ENCODE measurements around the gene MTMR6.

Gene MTMR6

DNA sequence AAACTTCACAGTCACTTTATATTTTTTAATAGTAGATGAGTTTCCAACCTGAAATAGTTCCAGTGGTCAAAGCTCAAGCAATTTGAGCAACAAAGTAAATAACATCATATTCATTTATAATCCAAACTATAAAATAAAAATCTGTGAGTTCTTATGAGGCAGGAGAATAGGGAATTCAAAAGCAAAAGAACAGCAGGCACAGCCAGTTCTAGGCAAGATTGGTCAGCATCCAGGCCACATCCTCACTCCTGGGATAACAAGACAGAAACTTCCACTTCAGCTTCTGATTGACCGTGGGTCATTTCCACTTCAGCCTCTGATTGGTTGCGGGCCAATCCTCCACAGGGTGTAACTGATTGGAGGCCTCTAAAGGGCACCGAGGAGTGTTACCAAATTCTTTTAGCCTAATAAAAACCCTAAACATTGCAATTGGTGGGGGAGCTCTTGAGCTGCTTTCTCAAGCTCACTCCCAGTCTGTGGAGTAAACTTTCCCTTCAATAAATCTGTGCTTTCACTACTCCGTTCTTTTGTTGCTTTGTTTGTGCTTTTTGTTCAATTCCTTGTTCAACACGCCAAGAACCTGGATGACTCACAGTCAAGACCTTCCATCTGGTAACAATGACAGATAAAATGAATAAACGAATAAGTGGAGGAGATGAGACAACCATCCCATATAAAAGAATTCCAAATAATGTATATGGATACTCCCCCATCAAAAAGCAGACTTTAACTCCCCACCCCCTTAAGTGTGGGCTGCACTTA, 72.6 kb downstream of the MTMR6 start:
- no peak for DNase-seq

DNA sequence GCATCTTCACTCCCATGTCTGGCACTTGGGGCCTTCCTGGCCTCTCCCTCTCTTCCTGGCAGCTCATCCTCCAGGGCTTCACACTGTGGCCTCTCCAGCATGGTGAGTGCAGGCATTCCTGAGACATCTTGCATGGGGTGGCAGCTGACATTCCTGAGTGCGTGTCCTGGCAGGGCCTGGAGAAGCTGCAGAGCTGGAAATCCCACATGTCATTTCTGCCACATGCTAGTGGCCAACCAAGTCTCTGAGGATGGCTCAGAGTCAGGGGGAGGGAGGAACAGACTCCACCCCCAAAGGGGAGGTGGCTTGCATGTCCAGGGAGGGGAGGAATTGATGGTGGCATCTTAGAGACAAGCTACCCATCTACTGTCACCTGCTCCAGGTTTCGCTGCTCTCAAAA, 73.6 kb downstream of the MTMR6 start:
- no peak for DNase-seq

DNA sequence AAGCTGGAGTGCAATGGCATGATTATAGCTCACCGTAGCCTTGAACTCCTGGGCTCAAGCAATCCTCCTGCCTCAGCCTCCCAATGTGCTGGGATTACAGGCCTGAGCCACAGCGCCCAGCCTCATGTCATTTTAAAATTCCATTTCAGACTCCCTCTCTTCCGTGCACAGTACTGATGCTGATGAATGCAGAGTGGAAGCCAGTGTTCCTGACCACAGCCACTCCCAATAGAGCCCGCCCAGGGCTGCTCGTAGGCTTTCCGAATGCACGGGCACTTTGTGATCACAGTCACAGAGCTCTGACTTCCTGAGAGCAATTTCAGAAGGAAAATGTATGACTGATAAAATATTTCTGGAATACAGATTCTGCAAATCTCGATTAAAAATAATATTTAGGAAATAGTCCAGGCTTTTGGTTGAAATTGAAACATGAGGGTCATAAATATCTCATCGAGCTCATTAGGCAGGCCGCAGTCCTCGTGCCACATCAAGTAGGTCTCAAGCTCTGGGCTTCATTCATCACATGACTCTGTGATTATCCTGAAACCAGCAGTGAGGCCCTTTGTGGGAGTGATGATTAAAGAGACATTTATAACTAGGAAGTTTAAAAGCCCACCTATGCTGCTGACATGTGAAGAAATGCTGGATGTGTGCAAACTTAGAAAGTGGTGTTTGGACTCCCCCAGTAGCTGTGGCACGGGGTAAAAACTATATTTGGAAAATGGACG, 76.3 kb downstream of the MTMR6 start:
- no peak for DNase-seq

DNA sequence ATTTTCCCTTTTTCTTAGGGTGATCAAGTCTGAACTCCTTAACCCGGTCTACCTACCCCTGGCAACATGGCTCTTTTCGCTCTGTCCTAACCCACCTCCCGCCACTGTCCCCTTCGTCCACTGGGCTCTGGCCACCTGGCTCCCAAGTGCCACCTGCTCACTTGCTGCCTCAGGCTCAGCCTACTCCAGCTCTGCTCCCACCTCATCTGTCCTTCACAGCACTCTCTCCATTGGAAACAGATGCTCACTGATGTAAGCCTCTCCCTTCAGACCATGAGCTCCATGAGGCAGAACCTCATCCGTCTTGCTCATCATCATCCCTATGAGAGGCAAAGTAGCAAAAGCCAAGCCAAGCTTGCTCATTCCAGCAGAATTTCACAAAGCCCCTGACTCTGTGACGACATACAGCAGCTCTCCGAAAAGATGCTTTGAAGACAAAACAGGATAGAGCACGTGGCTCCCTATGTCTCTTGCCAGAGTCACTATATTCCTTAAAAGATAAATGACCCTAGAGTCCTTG, 79.9 kb downstream of the MTMR6 start:
- no peak for DNase-seq

DNA sequence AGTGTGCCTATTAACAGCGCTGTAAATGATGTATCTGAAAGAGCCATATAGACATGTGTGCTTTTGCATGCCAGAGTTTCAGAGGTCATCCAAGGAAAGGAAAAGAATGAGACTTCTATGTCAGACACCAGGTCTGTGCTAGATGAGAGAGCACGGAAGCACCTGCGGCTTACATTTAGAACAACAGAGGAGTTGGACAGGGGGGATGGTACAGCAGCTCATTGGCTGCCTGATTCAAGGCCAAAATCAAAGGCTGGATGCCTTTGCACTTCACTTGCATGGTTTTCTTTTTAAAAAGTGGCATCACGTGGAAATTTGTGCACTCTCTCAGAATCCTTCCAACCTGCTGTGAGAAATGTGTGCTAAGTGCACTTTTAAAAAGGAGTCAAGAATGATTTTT, 82.4 kb downstream of the MTMR6 start:
- DNase-seq = no peak

DNA sequence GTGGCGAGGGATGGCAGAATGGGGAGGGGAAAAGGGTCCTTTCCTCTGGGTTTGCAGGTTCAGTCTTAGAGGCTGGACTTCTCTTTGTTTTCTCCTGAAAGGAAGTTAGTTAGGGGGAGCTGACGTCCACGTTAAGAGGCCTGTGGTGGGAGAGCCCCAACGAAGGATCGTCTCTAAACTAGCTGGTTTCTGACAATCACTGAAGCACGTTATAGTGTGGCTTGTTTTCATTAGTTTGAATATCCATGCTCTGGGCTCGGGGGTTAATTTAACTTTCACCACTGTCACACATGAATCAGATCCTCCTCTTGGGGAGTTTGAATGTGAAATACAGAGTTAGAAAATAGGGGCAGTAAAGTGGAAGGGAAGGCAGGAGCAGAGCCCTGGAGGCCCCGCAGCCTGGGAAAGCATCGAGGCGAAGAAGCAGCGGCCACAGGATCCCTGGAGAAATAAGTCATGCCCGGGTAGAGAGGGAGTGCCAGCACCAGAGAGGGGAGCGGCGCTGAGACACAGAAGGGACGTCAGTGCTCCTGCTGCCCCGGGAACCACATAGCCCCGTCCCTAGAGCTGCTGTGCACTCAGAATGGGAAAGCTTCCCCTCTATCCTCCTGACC, 84.1 kb downstream of the MTMR6 start:
- DNase-seq = no peak

DNA sequence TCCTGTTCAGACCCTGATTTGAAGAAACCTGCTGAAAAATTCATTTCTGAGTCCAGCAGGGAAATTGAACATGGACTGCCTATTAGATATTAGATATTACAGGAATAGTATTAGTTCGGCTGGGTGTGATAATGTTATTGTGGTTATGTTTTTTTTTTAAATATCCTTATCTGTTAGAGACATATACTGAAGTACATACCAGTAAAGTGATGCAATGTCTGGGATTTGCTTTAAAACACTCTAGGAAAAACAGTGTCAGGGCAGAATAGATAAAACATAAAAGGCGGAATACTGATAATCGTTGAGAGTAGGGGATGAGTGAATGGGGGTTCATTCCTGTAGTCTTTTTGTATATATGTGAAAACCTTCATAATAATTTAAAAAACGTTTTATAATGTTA, 86.5 kb downstream of the MTMR6 start:
- no peak for DNase-seq

DNA sequence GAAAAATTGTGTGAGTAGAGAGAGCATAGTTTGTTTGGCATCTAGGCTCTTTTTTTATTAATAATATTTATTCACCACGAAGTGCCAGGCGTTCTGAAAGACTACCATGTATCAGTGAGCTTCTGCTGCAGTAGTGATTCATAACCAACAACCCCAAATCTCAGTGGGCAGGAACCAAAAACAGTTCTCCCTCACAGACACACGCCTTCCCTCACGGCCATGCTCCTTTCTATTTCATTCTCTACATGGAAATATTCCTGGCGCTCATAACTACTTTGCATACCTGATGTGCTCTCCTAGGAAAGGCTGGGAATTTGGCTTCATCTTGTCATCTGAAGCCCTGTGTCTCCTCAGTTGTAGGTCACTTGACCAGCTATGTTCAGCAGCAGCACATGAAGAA, 88.6 kb downstream of the MTMR6 start:
- no peak for DNase-seq

DNA sequence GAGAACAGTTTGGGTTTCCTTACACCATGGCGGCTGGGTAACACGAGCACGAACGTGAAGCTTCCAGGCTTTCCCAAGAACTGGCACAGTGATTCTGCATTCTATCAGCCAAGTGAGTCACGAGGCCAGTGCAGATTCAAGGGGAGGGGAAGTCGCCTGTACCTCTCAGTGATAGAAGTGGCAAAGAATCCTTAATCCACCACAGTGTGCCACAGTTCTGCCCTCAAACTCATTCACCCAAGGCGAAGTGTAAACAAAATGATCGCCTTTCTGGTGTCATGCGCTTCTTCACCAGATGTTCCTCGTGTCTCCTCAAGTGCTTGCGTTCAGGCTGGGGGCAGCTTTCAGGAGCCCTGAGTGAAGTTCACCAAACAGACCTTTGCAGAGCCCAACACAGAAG, 90.3 kb downstream of the MTMR6 start:
- DNase-seq = no peak

Measured in T-helper 9 cell (primary cell).